GM12873 (cell line): ENCODE measurements around the gene TBC1D5.

Experiments
- CTCF ChIP-seq: IDR thresholded peaks from 2 replicates; pipeline ENCODE4 v1.5.1; 2012; ENCODE audit warnings: low read depth, mild to moderate bottlenecking, moderate library complexity, low read length, control low read depth; ENCODE audit not compliant: insufficient read depth; ENCODE audit errors: missing control alignments

The TBC1D5 gene

DNA sequence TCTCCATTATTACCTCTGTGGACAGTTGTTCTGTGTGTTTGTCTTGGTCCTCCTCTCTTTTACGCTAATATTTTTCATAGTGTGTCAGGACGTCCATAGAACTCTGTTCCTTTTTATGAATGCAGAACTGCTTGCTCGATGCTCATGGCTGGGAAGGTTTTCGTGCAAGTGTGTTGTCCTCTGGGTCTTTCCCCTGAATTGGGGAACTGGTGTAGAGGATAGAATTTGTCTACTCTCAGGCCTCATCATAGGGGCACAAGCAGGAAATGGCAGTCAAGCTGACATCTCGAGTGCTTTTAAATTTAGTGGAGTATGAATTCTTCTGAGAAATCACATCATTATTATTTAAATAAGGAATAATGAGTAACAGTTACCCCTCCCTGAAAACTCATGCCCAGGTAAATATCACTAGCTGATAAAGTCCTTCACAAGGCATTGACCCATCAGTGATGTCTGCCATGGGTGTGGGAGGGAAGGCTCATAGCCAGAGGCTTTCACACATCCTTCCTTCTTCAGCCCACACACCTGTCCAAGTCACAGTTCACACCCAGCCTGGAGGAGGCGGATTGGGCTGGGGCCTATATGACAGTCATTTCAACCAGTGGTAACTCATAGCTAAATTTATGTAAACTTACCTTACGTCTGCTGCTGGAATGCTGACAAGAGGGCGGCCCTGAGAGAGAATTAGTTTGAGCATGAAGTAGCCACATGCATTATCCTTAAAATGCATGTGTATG, 631.6 kb downstream of the TBC1D5 start:
- TF ChIP-seq CTCF = no peak
